SK-N-MC (cell line): ENCODE data around the gene CILP.

Experiments
- EZH2 ChIP-seq: fragments of 200-600 bp; sonication (generic); IDR thresholded peaks from one replicate; pipeline ENCODE4 v1.6.1; 2017; ENCODE audit warnings: antibody characterized with exemption
- POLR2AphosphoS5 ChIP-seq: IDR thresholded peaks from 2 replicates; pipeline ENCODE4 v1.6.1; 2012; ENCODE audit warnings: mild to moderate bottlenecking, low read depth, low read length, borderline replicate concordance

- TF ChIP-seq EZH2, result no peak
- TF ChIP-seq POLR2AphosphoS5, result no peak
Measured at GRCh38 chr15:65184305-65184867, 26.9 kb downstream of the CILP start.
